ENCODE data around the gene MED9. TPM values are rescaled to one million over a fixed set of nuclear protein-coding genes. Genes with fewer than 3 reads are reported as not detected.

MED9 gene
- total RNA-seq, 2 experiments from 2014 or later, result 21.8 to 27.5 TPM

- H3K4me2 ChIP-seq (ENCODE audit: low read length), result peak overlapping the region; percentile 97
- BruUV-seq (replicated peaks), result no TSS peak
- H2AFZ ChIP-seq (ENCODE audit: low read length), result no peak overlapping the region
These were observed 3.9 kb downstream of the MED9 start for GRCh38 chr17:17480593-17481148.

GRCh38 chr17:17481860-17482259 is 5.1 kb downstream of the MED9 start:
- Histone ChIP-seq H3K9me2 (ENCODE audit: insufficient read depth, low read length) (no peaks in the 10 kb centered on the region), H4K20me1 (ENCODE audit: insufficient read depth, low read length) (peaks cover 6% of the 10 kb centered on the region), H3K79me2 (ENCODE audit: insufficient read depth, low read depth, low read length) (peaks cover 81% of the 10 kb centered on the region), H3K4me2 (ENCODE audit: low read length) (peak overlapping the region; percentile 23; the same call in 1 of the 2 replicates), H3K4me1 (ENCODE audit: insufficient read depth, low read length, poor library complexity, severe bottlenecking) (peaks cover 46% of the 10 kb centered on the region), H2AFZ (ENCODE audit: low read length) (no peak overlapping the region), H3K36me3 (ENCODE audit: insufficient read depth, low read length) (peaks cover 72% of the 10 kb centered on the region), H3K27ac (ENCODE audit: low read depth, low read length, poor library complexity, severe bottlenecking) (no peak overlapping the region), H3K9me3 (ENCODE audit: low read length) (no peaks in the 10 kb centered on the region), H3K4me3 (ENCODE audit: low read depth, low read length, poor library complexity, severe bottlenecking) (no peak overlapping the region)
- intact Hi-C loops (cut with micrococcal nuclease; ENCODE audit: unreplicated experiment), result no loop called here
- CTCF ChIA-PET (ENCODE audit: unreplicated experiment), result interaction anchor here (0.5 kb wide), 1 partner anchor 108 kb away, joined by 5 read pairs; no protein-coding TSS in a partner anchor
- POLR2A ChIA-PET, result no interaction called here
- no peak for DNase-seq (ENCODE audit: low spot score)
- TF ChIP-seq EZH2phosphoT487 (IDR thresholded peaks at IDR 0.05; ENCODE audit: borderline replicate concordance, low read depth, low read length) (no peak), CTCF (conservative IDR thresholded peaks at IDR 0.05; ENCODE audit: low read length) (no peak)
- BruUV-seq (replicated peaks), result no TSS peak

More at GRCh38 chr17:17480593-17481148, 3.9 kb downstream of the MED9 start:
- H3K36me3 ChIP-seq (ENCODE audit: insufficient read depth, low read length), result peaks cover 69% of the 10 kb centered on the region
- intact Hi-C loops (cut with micrococcal nuclease; ENCODE audit: unreplicated experiment), result no loop called here
- peak overlapping the region; percentile 3 for H3K4me3 ChIP-seq (ENCODE audit: low read depth, low read length, poor library complexity, severe bottlenecking)
- no peak for DNase-seq (ENCODE audit: low spot score)
- H4K20me1 ChIP-seq (ENCODE audit: insufficient read depth, low read length), result peaks cover 6% of the 10 kb centered on the region
- CTCF ChIA-PET (ENCODE audit: unreplicated experiment), result no interaction called here
- no peak for TF ChIP-seq EZH2phosphoT487 (IDR thresholded peaks at IDR 0.05; ENCODE audit: borderline replicate concordance, low read depth, low read length)
- no peak for TF ChIP-seq CTCF (conservative IDR thresholded peaks at IDR 0.05; ENCODE audit: low read length)
- H3K27ac ChIP-seq (ENCODE audit: low read depth, low read length, poor library complexity, severe bottlenecking), result peak overlapping the region; percentile 21
- POLR2A ChIA-PET, result no interaction called here
- peaks cover 81% of the 10 kb centered on the region for H3K79me2 ChIP-seq (ENCODE audit: insufficient read depth, low read depth, low read length)
- H3K4me1 ChIP-seq (ENCODE audit: insufficient read depth, low read length, poor library complexity, severe bottlenecking), result peaks cover 46% of the 10 kb centered on the region
- no peaks in the 10 kb centered on the region for H3K9me2 ChIP-seq (ENCODE audit: insufficient read depth, low read length)
- no peaks in the 10 kb centered on the region for H3K9me3 ChIP-seq (ENCODE audit: low read length)

GRCh38 chr17:17484451-17484899 is 7.7 kb downstream of the MED9 start:
- peaks cover 55% of the 10 kb centered on the region for H3K79me2 ChIP-seq (ENCODE audit: insufficient read depth, low read depth, low read length)
- no peak overlapping the region for H3K27ac ChIP-seq (ENCODE audit: low read depth, low read length, poor library complexity, severe bottlenecking)
- no TSS peak for BruUV-seq (replicated peaks)
- H3K9me2 ChIP-seq (ENCODE audit: insufficient read depth, low read length), result no peaks in the 10 kb centered on the region
- no peak overlapping the region for H3K4me3 ChIP-seq (ENCODE audit: low read depth, low read length, poor library complexity, severe bottlenecking)
- ChIA-PET POLR2A (interaction anchor here (0.7 kb wide), 1 partner anchor 75 kb away, joined by 3 read pairs; no protein-coding TSS in a partner anchor), CTCF (ENCODE audit: unreplicated experiment) (no interaction called here)
- no peak overlapping the region for H3K4me2 ChIP-seq (ENCODE audit: low read length)
- no peak overlapping the region for H2AFZ ChIP-seq (ENCODE audit: low read length)
- peaks cover 6% of the 10 kb centered on the region for H4K20me1 ChIP-seq (ENCODE audit: insufficient read depth, low read length)
- H3K9me3 ChIP-seq (ENCODE audit: low read length), result no peaks in the 10 kb centered on the region
- peaks cover 28% of the 10 kb centered on the region for H3K4me1 ChIP-seq (ENCODE audit: insufficient read depth, low read length, poor library complexity, severe bottlenecking)
- intact Hi-C loops (cut with micrococcal nuclease; ENCODE audit: unreplicated experiment), result no loop called here
- peaks cover 80% of the 10 kb centered on the region for H3K36me3 ChIP-seq (ENCODE audit: insufficient read depth, low read length)
- no peak for TF ChIP-seq CTCF (conservative IDR thresholded peaks at IDR 0.05; ENCODE audit: low read length)
- TF ChIP-seq EZH2phosphoT487 (IDR thresholded peaks at IDR 0.05; ENCODE audit: borderline replicate concordance, low read depth, low read length), result no peak
- DNase-seq (ENCODE audit: low spot score), result no peak

Measured in OCI-LY7 (cell line).